Kidney tubule cell (primary cell): ENCODE results near the gene LSM3.

ENCODE experiments used
- DNase-seq: peaks from one replicate; pipeline ENCODE4 v3.0.0-alpha.2; 2018; ENCODE audit warnings: low spot score

Gene LSM3

GRCh38 chr3:14178247-14179113 lies at the start of gene LSM3, which contains the start of gene XPC:
Gene LSM3, plus strand, starts transcription at chr3:14178817. Its CDS starts 44 bp downstream, at chr3:14178861.
Gene XPC, minus strand, starts transcription at chr3:14178601. Its CDS starts 33 bp downstream, at chr3:14178568.
- peak; percentile 99 for DNase-seq

GRCh38 chr3:14129296-14129695 lies 49.3 kb upstream of the LSM3 start:
- no peak for DNase-seq

- DNase-seq = no peak
Measured at GRCh38 chr3:14130230-14130629, 48.4 kb upstream of the LSM3 start.

GRCh38 chr3:14130707-14131106 lies 47.9 kb upstream of the LSM3 start:
- DNase-seq = no peak

- no peak for DNase-seq
Measured at GRCh38 chr3:14131134-14131533, 47.5 kb upstream of the LSM3 start.

- no peak for DNase-seq
Measured at GRCh38 chr3:14132120-14132519, 46.5 kb upstream of the LSM3 start.

- no peak for DNase-seq
Measured at GRCh38 chr3:14132689-14133088, 45.9 kb upstream of the LSM3 start.

- DNase-seq = no peak
Measured at GRCh38 chr3:14133188-14133800, 45.3 kb upstream of the LSM3 start.

GRCh38 chr3:14133876-14134275 lies 44.7 kb upstream of the LSM3 start:
- DNase-seq = peak; percentile 40

- DNase-seq = no peak
Measured at GRCh38 chr3:14134291-14134690, 44.3 kb upstream of the LSM3 start.

GRCh38 chr3:14135581-14135980 lies 43.0 kb upstream of the LSM3 start:
- DNase-seq = no peak

- peak; percentile 42 for DNase-seq
Measured at GRCh38 chr3:14137004-14137403, 41.6 kb upstream of the LSM3 start.

GRCh38 chr3:14137445-14137844 lies 41.2 kb upstream of the LSM3 start:
- DNase-seq = peak; percentile 80

GRCh38 chr3:14138109-14138877 lies 40.3 kb upstream of the LSM3 start:
- no peak for DNase-seq

- DNase-seq = no peak
Measured at GRCh38 chr3:14138878-14139655, 39.5 kb upstream of the LSM3 start.

GRCh38 chr3:14139771-14140170 lies 38.8 kb upstream of the LSM3 start:
- no peak for DNase-seq

GRCh38 chr3:14140668-14141067 lies 37.9 kb upstream of the LSM3 start:
- DNase-seq = no peak

- DNase-seq = no peak
Measured at GRCh38 chr3:14141144-14141543, 37.5 kb upstream of the LSM3 start.

- no peak for DNase-seq
Measured at GRCh38 chr3:14141602-14142341, 36.8 kb upstream of the LSM3 start.

- no peak for DNase-seq
Measured at GRCh38 chr3:14142567-14143270, 35.9 kb upstream of the LSM3 start.
